ENCODE results near the gene SHMT2.
A peak's percentile ranks its signal among the peaks of the same experiment; 100 is the strongest.

Gene SHMT2

GRCh38 chr12:57196956-57197355 lies 32.6 kb upstream of the SHMT2 start:
- no peak for FAIRE-seq
- no peak for DNase-seq (ENCODE audit: low spot score)

DNA sequence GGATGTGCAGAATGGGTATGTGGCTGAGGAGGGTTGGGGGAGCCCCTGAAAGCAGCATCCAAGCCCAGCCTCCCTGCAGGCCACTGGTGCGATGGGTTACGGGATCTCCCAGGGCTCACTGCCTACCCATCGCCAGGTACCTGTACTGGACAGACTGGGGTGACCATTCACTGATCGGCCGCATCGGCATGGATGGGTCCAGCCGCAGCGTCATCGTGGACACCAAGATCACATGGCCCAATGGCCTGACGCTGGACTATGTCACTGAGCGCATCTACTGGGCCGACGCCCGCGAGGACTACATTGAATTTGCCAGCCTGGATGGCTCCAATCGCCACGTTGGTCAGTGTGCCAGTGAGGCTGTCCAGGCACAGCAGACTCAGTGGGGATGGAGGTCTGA lies 31.2 kb upstream of the SHMT2 start:
- no peak for FAIRE-seq
- DNase-seq (ENCODE audit: low spot score) = no peak

DNA sequence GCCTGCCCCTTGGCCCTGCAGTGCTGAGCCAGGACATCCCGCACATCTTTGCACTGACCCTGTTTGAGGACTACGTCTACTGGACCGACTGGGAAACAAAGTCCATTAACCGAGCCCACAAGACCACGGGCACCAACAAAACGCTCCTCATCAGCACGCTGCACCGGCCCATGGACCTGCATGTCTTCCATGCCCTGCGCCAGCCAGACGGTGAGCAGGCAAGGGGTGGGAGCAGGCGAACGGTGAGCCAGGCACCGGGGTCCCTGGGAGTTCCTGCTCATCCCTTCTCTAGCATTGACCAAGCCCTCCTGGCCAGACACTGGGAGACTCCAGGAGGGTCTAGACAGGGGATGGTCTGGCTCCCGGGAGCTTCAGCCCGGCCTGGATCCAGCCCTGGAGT lies 30.3 kb upstream of the SHMT2 start:
- no peak for DNase-seq (ENCODE audit: low spot score)
- FAIRE-seq = no peak

- no peak for DNase-seq (ENCODE audit: low spot score)
- FAIRE-seq = no peak
Measured at GRCh38 chr12:57200497-57200896, 29.0 kb upstream of the SHMT2 start.

DNA sequence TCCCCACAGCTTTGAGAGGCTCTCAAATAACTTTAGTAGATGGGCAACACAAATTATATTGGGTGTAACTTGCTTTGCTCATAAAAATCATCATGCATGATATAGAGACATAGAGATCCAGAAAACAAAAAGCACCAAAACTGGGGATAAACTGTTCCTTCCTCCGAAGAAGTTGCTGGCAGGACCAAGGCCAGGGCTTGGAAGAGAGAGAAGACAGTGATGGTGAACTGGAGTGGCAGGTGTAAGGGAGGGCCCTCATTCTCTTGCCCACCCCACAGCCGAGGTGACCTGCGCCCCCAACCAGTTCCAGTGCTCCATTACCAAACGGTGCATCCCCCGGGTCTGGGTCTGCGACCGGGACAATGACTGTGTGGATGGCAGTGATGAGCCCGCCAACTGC lies 28.3 kb upstream of the SHMT2 start:
- DNase-seq (ENCODE audit: low spot score) = no peak
- no peak for FAIRE-seq

- no peak for FAIRE-seq
- DNase-seq (ENCODE audit: low spot score) = no peak
Measured at GRCh38 chr12:57201631-57202030, 27.9 kb upstream of the SHMT2 start.

- no peak for FAIRE-seq
- DNase-seq (ENCODE audit: low spot score) = no peak
Measured at GRCh38 chr12:57202321-57202720, 27.2 kb upstream of the SHMT2 start.

DNA sequence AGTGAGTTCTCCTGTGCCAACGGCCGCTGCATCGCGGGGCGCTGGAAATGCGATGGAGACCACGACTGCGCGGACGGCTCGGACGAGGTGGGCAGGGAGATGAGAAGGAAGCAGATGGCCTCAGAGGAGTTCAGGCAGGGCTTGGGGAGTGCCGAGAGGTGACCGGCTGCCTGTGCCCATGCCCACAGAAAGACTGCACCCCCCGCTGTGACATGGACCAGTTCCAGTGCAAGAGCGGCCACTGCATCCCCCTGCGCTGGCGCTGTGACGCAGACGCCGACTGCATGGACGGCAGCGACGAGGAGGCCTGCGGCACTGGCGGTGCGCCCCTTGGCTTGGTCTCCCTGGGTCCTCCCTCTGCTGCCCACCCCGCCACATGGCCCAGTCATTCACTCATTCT lies 26.3 kb upstream of the SHMT2 start:
- FAIRE-seq (no peak), DNase-seq (ENCODE audit: low spot score) (no peak)

DNA sequence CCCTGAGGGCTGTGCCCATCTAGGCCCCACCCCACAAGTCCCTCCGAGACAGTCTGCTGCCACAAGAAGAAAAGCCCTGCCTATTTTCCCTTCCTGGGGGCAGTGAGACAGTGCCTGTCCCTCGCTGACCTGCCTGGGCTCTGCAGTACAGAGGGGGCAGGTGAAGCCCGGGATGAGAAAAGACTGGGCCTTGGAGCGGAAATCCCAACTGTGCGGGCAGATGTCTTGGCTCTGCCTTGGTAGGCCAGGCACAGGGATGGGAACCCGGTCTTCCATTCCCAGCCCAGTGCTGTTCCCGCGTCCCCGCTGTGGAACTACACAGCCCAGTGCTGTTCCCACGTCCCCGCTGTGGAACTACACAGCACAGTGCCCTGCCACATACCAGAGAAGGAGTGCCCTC lies 25.7 kb upstream of the SHMT2 start:
- DNase-seq (ENCODE audit: low spot score) = no peak
- no peak for FAIRE-seq

DNA sequence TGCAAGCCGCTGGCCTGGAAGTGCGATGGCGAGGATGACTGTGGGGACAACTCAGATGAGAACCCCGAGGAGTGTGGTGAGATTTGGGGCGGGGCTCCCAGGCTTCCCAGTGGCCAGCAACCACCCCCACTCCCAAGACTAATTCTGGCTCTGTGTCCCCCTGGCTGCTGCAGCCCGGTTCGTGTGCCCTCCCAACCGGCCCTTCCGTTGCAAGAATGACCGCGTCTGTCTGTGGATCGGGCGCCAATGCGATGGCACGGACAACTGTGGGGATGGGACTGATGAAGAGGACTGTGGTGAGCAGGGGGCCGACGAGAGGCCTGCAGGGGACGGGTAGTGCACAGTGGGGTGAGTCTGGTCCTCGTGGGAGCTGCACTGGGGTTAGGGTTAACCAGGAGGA lies 25.1 kb upstream of the SHMT2 start:
- DNase-seq (ENCODE audit: low spot score) (no peak), FAIRE-seq (no peak)

DNA sequence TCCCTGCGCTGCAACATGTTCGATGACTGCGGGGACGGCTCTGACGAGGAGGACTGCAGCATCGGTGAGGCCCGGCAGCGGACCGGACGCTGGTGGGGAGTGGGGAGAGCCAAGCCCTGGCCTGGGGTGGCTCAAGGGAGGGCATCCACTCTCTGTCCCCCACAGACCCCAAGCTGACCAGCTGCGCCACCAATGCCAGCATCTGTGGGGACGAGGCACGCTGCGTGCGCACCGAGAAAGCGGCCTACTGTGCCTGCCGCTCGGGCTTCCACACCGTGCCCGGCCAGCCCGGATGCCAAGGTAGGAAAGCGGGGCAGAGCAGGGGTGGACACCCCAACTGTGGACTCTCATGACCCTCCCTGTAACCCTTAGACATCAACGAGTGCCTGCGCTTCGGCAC lies 24.3 kb upstream of the SHMT2 start:
- DNase-seq (ENCODE audit: low spot score) = no peak
- no peak for FAIRE-seq

DNA sequence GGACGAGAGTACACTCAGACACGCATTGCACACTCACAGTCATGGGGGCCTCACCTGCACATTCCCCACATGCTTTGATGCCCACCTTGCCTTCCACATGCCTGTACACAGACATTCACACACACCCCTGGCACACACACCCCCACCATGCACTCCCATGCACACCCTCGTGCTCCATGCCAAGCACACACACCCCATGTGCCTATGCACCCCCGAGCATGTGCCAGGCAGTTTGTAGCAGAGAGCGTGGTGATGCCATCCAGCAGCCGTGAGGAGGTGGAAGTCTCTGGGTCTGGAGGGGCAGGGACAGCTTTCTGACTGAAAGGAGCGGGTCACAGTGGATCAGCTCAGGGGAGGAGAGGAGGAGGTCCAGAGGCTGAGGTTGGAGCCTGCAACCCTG lies 23.6 kb upstream of the SHMT2 start:
- FAIRE-seq (no peak), DNase-seq (ENCODE audit: low spot score) (no peak)

GRCh38 chr12:57207731-57208630 lies 21.5 kb upstream of the SHMT2 start:
- no peak for FAIRE-seq
- no peak for DNase-seq (ENCODE audit: low spot score)

GRCh38 chr12:57208631-57209282 lies 20.8 kb upstream of the SHMT2 start:
- no peak for FAIRE-seq
- no peak for DNase-seq (ENCODE audit: low spot score)

DNA sequence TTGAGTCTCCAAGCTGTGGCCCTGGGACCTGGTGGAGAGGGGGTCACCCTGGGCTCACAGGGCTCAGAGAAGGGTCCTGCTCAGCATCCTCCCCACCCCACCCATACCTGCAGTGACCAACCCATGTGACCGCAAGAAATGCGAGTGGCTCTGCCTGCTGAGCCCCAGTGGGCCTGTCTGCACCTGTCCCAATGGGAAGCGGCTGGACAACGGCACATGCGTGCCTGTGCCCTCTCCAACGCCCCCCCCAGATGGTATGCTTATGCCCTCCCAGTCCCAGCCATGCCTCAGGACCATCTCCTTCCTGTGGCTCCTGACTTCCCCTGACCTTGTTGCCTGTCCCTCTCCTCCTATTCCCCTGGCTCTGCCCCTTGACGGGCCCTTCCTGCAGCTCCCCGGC lies 19.6 kb upstream of the SHMT2 start:
- FAIRE-seq = no peak
- no peak for DNase-seq (ENCODE audit: low spot score)

- FAIRE-seq = no peak
Measured at GRCh38 chr12:57210461-57210860, 19.1 kb upstream of the SHMT2 start.

DNA sequence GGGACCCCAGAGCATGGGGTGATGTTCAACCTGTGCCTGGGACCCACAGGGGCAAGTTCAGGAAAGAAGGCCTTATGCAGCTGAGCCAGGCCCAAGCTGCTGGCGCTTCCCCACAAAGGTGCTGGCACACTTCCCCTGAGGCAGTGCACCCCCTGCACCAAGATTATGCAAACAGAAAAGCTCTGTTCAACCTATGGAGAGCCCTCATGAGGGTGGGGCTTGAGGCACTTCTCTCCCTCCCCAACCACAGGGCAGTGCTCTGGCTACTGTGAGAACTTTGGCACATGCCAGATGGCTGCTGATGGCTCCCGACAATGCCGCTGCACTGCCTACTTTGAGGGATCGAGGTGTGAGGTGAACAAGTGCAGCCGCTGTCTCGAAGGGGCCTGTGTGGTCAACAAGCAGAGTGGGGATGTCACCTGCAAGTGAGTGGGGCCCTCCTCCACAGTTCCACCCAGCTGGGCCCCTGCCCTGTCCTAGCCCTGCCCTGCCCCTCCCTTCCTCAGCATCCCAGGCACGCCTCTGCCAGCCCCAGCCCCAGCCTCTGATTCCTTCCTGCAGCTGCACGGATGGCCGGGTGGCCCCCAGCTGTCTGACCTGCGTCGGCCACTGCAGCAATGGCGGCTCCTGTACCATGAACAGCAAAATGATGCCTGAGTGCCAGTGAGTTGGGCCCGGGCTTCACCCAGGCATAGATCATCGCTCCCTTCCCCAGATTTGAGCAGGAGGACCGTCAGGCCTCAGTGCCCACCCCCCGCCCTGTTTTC lies 18.4 kb upstream of the SHMT2 start:
- DNase-seq (ENCODE audit: low spot score) = no peak
- no peak for FAIRE-seq

More at GRCh38 chr12:57210461-57210860, 19.1 kb upstream of the SHMT2 start:
- DNase-seq (ENCODE audit: low spot score) = no peak

- FAIRE-seq = no peak
- no peak for DNase-seq (ENCODE audit: low spot score)
Measured at GRCh38 chr12:57211791-57212700, 17.5 kb upstream of the SHMT2 start.

GRCh38 chr12:57212701-57213057 lies 16.8 kb upstream of the SHMT2 start:
- DNase-seq (ENCODE audit: low spot score) (no peak), FAIRE-seq (no peak)

DNA sequence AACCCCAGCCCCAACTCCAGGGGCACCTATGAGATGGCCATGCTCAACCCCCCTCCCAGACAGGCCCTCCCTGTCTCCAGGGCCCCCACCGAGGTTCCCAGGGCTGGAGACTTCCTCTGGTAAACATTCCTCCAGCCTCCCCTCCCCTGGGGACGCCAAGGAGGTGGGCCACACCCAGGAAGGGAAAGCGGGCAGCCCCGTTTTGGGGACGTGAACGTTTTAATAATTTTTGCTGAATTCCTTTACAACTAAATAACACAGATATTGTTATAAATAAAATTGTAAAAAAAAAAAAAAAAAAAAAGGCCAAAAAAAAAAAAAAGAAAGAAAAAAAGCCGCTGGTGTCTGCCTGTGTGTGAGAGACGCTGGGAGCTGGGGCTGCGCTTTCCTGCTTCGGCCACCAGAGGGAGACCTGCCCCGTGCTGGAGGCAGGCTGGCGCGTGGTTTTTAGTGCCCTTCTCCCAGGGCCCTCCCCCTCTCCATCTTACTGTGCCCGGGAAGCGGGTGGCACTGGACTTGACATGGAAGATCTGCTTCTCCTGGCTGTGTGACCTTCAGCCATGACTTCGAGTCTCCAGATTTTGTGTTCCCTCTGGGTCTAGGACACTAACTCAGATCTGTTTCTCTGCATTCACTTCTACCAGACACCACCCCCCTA lies 16.3 kb upstream of the SHMT2 start:
- peak; percentile 50 for DNase-seq (ENCODE audit: low spot score)
- FAIRE-seq = peak; percentile 59
